GM12873 (cell line): ENCODE data around the gene NOL4L.

Experiments
- CTCF ChIP-seq: IDR thresholded peaks from 2 replicates; pipeline ENCODE4 v1.5.1; 2012; ENCODE audit warnings: low read depth, mild to moderate bottlenecking, moderate library complexity, low read length, control low read depth; ENCODE audit not compliant: insufficient read depth; ENCODE audit errors: missing control alignments

The NOL4L gene

GRCh38 chr20:32538526-32538939 is 46.6 kb downstream of the NOL4L start:
- no peak for TF ChIP-seq CTCF

- no peak for TF ChIP-seq CTCF
Measured at GRCh38 chr20:32537657-32538525, 47.2 kb downstream of the NOL4L start.

- no peak for TF ChIP-seq CTCF
Measured at GRCh38 chr20:32536851-32537656, 48.1 kb downstream of the NOL4L start.

GRCh38 chr20:32535953-32536823 is 48.9 kb downstream of the NOL4L start:
- TF ChIP-seq CTCF: no peak

GRCh38 chr20:32535316-32535952 is 49.7 kb downstream of the NOL4L start:
- peak; percentile 1 for TF ChIP-seq CTCF

GRCh38 chr20:32534661-32535240 is 50.4 kb downstream of the NOL4L start:
- no peak for TF ChIP-seq CTCF
